ENCODE measurements around the gene KRTAP19-4.

DNA sequence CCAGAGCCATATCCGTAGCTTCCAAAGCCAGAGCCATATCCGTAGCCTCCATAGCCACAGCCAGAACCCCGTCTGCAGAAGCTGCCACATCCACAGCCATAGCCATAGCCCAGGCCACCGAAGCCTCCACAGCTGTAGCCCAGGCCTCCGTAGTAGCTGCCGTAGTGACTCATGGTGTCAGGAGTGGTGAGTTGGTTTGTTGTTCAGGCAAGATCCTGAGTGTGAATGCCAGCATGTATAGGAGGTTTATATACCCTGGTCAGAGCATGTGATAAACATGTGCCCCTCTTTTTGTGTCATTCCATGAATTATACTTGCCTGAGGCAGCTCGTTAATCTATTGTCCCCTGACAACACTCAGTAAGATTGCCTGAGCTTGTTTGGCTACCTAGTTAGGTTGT, 16.8 kb downstream of the KRTAP19-4 start, which contains the start of gene KRTAP19-1:
- TF ChIP-seq EP300 (IDR thresholded peaks at IDR 0.05) (no peak), POLR2A (IDR thresholded peaks at IDR 0.05; ENCODE audit: low read depth) (no peak)
- TF ChIP-seq, protein P1, sequence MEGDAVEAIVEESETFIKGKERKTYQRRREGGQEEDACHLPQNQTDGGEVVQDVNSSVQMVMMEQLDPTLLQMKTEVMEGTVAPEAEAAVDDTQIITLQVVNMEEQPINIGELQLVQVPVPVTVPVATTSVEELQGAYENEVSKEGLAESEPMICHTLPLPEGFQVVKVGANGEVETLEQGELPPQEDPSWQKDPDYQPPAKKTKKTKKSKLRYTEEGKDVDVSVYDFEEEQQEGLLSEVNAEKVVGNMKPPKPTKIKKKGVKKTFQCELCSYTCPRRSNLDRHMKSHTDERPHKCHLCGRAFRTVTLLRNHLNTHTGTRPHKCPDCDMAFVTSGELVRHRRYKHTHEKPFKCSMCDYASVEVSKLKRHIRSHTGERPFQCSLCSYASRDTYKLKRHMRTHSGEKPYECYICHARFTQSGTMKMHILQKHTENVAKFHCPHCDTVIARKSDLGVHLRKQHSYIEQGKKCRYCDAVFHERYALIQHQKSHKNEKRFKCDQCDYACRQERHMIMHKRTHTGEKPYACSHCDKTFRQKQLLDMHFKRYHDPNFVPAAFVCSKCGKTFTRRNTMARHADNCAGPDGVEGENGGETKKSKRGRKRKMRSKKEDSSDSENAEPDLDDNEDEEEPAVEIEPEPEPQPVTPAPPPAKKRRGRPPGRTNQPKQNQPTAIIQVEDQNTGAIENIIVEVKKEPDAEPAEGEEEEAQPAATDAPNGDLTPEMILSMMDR (IDR thresholded peaks at IDR 0.05), result no peak

All from esophagus muscularis mucosa (tissue), 4 donors.